ENCODE data around the gene ADGRB3.
"Not testable (repeated sequence)": the region's sequence is repeated elsewhere in the genome, so short reads cannot be mapped to it uniquely, and the experiment has no call there.

The ADGRB3 gene

DNA sequence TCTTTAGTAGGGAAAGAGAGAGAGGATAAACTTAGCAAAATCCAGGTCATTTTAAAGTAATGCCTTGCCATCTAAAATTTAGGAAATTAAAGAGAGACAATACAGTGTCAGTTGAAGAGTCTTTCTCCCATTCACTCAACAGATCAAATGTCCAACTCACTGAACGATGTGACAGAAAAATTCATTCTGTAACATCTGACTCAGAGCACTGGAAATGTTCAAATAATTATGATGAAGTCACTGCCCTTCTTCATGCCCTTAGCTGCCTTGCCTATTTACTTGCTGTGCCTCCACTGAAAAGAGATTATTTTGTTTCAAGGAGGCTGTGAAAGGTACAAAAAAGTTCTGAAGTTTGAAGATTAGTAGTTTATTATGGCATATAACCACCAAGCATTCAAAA is 434.8 kb downstream of the ADGRB3 start:
- DNase-seq, result no peak

DNA sequence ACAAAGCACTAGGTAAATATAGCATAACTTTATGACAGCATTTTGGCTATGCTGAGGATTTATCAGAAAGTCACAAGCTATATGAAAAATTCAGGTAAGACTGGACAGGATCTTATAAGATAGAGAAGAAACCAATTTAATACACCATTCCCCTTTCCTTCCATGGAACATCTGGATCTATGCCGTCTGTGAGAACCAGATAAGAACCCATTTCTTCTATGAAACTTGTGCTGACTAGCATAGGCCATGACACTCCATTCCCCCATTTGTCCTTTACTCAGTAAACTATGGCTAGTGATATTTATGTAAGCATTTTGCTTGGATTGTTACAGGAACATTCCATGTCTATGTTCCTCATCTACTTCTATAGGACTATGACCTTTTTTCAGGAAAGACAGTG is 437.7 kb downstream of the ADGRB3 start:
- no peak for DNase-seq

DNA sequence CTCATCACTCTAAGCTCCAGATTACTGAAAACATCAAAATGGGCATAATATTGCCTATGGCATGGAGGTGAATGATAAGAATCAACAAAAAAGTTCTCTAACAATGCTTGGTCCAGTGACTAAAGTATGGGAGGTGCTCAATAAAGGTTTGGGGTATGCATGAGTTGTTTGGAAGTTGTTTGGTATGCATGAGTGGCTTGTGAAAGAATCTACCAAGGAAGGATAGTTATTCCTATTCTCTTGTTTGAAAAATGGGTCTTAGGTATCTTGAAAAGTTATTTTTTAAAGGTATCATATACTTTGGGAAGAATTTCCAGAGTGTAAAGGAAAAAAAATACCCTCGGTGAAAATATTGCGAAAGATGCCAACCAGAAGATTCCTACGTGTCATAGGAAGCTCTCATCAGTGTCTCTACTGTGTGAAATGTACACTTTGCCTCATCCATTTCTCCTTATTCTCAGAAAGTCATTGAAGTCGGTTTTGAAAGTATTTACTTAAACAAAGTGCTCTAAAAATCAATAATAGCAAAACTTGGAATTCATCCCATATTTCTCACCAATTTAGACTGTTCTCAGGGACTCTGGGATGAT is 449.8 kb downstream of the ADGRB3 start:
- no peak for DNase-seq

DNA sequence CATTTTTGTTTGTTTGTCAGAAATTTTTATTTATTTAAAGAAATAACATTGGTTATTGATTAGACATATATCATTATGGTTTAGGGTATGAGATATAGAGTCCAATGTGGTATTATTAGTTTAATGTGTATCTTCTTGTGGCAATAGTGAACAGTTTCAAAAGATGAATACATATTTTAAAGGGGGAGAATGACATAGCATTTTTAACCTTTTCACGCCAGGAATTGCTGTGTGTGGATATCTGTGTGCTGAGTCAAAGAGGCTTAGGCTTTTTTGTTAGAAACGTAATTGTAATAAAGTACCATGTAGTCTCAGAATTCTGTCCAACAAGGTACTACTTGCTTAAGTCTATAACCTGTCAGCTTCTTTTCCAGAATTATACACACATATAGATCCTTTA is 451.6 kb downstream of the ADGRB3 start:
- DNase-seq, result no peak

DNA sequence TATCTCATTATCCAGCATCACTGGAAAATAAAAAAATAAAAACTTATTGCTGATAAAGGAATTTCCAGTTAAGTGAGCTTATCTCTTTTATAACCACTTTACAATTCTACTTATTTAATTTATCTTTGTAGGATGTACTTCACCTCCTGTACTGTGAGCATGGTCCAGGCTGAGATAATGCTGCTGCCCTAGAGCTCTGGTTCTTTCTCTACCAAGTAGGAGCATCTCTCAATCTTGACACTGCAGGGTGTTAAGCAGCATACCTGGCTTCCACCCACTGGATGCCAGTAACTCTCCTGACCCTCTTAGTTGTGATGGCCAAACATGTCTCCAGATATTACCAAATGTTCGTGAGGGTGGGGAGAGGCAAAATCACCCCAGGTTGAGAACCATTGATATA is 454.5 kb downstream of the ADGRB3 start:
- no peak for DNase-seq

DNA sequence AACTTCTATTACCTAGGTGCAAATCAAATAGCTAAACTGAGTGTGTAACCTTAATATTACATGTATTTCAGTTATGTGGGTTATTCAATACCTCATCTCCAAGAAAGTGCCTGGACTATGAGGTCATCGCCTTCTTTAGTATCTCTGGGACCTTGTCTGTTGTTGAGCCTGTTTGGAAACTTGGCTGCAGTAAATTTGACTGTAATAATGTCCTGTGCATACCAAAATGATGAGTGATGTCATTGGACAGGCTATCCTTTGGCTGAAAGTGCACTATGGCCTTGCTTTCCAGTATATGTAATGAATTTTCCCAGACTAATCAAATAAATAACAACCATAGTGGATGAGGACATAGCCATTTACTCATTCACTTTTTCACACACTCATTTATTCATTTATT is 455.1 kb downstream of the ADGRB3 start:
- DNase-seq, result no peak

DNA sequence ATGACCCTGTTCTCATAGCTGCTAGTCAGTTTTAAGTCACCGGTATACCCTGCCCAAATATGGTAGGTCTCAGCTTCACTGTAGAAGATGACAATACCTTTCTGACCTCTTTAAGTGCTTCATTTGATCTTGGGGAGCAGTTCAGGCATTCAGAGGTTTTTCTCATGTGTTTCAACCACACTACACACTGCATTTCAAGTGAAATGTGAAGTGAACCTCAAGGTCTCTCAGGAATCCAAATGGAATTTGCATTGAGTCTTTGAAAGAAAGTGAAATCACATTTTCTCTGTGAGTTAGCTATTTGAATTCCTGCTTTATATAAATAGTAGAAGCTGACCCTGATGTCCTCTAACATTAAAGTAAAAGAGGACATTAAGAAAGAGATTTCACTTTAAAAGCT is 461.6 kb downstream of the ADGRB3 start:
- DNase-seq, result no peak

DNA sequence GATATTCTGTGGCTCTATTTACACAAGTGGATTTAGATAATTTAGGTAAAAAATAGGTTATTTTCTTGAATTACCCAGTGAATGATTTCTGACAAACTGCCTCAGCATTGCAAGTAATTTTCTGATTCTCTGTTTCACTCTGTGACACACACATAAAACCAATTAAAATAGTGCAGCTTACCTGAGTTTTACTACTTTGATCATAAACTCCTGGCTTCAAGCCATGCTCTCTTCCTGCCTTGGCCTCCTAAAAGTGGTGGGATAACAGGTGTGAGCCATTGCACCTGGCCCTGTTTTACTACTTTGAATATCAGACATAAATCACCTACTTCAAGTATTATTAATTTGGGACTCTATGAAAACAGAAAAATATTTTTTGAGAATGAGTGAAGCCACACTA is 462.9 kb downstream of the ADGRB3 start:
- no peak for DNase-seq

DNA sequence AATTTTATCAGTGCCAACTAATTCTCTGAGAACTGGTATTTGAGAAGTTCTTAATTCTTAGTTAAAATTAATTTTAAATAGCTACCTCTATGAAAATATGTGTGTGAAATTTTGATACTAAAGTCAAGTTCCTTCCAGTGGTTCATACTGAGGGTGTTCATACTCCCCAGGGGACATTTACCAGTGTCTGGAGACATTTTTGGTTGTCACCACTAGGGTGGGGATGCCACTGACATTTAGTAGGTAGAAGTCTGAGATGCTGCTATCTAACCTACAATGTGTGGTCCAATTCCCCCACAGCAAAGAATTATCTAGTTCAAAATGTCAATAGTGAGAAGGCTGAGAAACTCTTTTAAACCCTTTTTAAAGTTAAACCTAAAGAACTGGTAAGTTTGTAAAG is 463.8 kb downstream of the ADGRB3 start:
- DNase-seq, result no peak

DNA sequence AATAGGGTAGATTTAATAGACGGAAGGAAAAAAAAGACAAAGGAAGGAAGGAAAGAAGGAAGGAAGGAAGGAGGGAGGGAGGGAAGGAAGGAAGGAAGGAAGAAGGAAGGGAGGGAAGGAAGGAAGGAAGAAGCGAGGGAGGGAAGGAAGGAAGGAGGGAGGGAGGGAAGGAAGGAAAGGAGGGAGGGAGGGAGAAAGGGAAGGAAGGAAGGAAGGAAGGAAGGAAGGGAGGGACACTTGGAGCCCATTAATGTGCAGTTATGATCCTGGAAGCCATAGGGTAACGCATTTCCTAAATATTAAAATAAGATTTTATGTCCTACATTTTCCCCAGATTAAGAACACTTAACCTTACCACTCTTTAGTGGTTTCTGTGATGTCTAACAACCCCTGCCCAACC is 465.7 kb downstream of the ADGRB3 start:
- no peak for DNase-seq

DNA sequence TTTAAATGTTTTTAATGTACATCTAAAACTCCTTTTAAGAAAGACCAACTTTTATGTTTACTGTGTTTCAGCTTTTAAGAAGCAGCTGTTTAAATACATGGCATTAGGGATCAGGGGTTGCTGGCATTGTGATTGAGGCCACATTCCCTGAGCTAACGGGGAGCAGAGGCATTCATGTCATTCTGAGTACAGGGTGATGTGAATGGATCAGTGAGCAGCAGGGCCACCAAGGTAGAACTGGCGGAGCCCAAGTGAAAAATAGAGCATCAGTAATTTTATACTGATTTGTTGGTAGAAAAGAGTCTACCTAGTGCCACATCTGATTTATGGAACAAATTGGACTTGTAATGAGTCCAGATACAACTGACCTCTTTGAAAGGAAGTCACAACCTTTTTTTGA is 467.3 kb downstream of the ADGRB3 start:
- no peak for DNase-seq

DNA sequence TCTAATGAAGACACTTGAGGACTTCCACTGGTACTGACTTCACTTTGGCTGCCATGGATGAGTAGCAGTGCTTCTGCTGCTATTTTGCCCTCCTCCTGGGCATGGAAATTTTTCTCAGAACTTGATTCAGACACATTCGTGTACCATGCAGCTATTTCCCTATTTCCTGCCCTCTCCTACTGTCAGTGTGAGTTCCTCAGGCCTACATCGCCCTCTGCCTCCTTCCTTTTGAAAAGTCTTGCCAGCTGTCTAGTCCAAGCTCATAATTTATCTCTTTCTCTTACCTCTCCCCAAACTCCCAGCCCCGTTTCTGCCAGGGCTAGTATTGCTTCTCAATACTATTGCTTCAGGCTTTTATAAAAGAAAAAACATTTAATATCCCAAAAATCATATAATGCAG is 470.2 kb downstream of the ADGRB3 start:
- DNase-seq, result no peak

DNA sequence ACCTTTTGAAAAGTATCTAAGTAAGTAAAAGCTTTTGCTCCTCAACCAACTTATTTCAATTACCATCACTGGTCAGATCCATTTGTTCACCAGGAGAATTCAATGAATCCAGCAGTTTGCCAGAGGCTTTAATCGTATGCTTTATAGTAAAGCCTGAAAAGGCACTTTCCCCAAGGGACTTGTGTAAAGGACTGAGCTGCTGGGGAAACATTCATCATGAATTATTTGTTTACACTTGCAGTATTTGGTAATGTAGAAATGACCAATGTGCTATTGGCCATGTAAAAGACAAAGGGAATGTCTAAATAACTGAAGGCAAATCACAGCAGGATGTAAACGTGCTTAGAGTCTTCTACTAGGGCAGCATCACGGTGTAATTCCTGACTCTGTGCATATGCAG is 471.4 kb downstream of the ADGRB3 start:
- no peak for DNase-seq

DNA sequence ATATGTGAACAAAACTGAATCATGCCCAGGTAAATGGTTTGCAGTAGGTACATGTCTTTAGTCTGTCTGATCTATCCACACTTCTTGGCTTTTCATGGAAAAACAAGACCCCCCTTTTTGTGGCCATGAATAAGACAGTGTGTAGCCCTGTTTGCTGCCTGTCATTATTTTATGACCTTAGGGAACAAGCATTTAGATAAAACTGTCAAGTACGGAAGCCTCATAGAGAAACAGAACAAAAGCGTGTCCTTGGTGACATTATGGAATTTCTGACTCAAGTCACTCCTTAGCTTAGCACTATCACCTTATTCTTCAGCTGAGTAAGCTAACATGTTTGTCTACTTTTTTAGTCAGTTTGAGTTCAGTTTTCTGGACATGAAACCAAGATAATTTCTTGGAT is 476.2 kb downstream of the ADGRB3 start:
- no peak for DNase-seq

DNA sequence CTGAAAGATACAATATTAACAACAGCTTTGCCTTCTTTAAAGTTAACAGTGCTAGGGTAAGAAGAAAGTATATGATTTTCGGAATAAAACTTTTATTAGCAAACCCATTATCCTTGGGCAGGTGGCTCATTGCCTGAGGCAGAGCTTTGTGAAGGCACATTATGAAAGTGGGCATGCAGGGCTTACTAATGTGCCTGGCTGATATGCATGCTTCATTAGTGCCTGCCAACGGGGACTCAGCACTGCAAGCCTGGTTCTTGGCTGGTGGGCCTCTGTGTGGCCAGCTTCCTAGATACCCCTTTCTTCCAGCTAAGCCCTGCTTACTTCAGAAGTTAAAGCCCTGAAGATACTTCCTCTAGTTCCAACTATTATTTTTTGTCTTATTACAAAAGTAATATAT is 481.6 kb downstream of the ADGRB3 start:
- no peak for DNase-seq

DNA sequence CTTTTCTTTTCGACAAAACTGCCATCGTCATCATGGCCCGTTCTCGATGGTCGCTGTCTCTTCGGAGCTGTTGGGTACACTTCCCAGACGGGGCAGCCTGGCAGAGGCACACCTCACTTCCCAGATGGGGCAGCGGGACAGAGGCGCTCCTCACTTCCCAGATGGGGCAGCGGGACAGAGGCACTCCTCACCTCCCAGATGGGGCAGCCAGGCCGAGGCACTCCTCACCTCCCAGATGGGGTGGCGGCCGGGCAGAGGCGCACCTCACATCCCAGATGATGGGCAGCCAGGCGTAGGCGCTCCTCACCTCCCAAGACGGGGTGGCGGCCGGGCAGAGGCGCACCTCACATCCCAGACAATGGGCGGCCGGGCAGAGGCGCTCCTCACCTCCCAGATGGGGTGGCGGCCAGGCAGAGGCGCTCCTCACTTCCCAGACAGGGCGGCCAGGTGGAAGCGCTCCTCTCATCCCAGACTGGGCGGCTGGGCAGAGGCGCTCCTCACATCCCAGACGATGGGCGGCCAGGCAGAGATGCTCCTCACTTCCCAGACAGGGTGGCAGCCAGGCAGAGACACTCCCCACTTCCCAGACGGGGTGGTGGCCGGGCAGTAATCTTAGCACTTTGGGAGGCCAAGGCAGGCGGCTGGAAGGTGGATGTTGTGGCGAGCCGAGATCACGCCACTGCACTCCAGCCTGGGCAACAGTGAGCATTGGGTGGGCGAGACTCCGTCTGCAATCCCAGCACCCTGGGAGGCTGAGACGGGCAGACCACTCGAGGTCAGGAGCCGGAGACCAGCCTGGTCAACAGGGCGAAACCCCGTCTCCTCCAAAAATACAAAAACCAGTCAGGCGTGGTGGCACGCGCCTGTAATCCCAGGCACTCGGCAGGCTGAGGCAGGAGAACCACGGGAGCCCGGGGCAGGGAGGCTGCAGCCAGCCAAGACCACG is 486.7 kb downstream of the ADGRB3 start:
- DNase-seq, result not testable (repeated sequence)

DNA sequence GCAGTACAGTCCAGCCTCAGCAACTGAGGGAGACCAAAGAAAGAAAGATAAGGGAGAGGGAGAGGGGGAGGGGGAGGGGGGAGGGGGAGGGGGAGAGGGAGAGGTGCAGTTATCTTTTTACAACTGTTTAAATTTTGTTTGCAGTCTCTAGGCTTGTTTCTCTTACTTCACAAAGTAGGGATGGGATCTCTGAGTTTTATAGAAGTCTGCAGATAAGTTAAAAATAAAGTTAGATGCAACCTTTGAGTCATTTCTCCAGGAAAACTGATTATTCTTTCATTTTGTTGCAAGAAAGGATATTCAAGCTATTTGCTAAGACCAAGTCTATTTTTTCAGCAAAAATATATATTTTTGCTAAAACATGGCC is 487.3 kb downstream of the ADGRB3 start:
- no peak for DNase-seq

DNA sequence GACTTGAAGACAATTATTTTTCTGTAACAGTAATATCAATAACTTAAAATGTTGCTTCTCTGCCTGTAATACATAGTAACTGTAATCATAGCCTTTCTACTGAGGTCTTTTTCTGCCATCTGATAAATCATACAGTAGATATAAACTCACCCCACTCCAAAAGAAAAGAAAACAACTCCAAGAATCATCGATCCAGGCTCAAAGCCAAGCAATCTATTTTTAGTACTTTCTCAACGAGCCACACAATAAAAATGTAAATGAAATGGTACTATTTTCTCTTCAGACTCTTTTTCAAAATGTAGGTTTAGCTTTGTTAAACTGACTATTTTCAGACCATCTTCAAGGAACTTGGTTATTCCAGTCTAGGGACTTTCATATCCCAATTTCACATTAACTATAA is 493.3 kb downstream of the ADGRB3 start:
- DNase-seq, result no peak

DNA sequence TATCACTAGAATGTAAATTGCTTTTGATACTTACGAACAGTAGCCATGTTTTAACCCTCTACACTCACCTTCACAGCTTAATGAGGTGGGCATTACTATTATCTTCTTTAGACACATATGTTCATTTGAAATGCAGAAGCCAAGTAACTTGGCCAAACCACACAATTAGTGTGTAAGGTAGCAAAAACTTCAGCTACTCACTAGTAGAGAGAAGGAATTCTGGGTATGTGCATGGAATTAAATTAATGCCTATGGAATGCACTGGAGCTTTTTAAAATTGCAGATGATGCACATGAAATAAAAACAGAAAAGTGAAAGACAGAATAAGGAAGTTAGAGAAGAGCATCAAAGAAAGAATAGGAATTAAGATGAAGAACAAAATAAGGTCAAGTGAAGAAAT is 494.0 kb downstream of the ADGRB3 start:
- DNase-seq, result no peak

DNA sequence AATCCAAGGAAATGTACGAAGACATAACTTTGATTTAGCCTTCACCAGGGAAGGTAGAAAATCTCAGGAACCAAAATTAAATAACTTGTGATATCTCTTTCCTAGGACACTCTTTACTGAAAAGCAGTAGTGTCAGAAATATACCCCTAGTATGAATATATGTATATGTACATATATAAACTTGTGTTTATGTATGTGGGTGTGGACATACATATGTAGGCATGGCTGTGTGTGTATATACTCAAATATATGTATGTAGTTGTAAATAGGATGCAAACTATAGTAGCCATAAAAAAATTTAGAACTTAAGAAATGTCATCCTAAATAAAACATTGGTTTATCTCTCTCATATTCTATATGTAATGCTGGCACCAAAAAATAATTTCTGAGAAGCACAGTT is 500.8 kb downstream of the ADGRB3 start:
- DNase-seq, result no peak

DNA sequence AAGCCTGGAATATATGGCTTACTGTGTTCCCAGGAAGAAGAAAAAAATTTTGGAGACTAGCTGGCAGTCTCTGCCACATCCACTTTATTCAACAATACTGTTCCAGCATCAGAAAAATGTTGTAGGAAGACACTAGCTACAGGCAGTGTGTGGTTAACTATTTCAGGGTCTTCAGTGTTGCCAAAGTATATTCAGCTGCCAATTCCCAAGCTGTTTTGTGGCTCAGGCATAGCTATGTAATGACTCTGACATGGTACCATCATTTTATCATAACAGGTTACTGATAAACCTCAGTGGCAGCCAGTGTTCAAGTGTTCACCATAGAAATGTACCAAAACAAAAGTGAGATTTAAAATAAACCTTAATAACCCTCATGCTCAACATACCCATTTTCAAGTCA is 503.1 kb downstream of the ADGRB3 start:
- DNase-seq, result no peak

DNA sequence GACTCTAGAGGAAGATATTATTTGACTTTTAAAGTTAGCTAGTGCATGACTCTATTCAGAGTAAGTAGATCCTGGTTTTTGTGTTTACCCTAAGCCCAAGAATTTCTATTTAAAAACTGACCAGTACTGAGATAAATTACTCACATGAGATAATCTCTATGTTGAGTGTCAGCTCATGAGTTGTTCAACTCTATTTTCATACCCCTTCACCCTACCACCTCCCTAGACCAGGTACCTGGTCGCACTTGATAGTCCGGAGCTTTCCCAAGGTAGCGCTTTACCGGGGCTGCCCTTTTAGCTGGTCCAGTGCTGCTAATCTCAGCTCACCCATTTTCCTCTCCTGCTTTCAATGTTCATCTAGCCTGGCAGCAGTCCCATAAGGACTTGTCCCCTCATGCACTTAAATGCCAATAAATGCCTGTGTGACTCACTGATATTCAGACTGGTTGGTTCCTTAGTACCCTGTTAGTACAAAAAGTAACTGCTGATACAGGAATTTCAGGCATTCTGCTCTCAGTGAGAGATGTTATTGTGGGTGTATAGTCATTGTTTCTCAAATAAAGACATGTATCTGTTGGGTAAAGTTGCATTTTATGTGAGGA is 503.9 kb downstream of the ADGRB3 start:
- no peak for DNase-seq

DNA sequence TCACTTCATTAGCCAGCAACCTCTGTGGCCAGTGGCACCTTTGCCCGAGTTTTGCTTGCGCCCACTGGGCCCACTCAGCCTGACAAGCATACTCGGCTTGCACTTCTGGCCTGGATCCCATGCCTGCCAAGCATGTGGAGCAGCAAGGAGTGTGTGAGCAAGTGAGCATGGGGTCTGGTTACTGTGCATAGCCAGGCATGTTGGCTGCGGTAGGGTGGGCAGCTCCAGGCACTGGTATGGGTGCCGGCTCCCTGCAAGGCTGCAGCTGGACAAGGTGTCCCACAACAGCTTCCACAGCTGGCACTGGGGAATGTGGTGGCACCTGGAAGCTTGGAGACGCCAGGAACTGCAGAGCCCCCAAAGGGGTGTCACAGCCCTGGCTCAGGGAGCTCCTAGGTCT is 510.0 kb downstream of the ADGRB3 start:
- DNase-seq, result no peak

DNA sequence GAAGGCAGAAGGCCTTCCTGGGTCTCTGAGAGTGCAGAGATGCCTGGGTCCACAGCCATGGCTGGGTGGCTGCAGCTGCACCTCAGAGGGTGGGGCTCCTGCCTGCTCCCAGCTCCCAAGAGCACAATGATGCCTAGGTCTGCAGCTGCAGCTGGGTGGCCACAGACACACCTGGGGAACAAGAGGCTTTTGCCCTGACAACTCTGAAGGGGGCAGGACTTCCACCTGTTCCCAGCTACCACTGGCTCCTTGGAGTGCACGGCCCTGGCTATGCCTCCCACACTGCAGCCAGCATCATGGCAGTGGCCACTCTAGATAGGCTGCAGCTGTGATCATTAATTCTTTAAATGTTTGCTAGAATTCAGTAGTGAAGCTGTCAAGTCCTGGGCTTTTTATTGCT is 511.3 kb downstream of the ADGRB3 start:
- DNase-seq, result no peak
